GM10248 (cell line): ENCODE results near the gene CHRNB1.

Source experiments
- CTCF ChIA-PET: fragments of 300-600 bp; sonication (Branson Sonifier 250); formaldehyde crosslinking; extraction: SDS; loops from one replicate; lab custom pipeline; 2021; ENCODE audit warnings: antibody characterized with exemption; lab: Yijun Ruan, JAX
- POLR2A ChIA-PET: fragments of 350-650 bp; sonication (Branson Sonifier 250); formaldehyde crosslinking; extraction: SDS; loops from one replicate; lab custom pipeline; 2020; ENCODE audit warnings: antibody characterized with exemption; lab: Yijun Ruan, JAX
- DNase-seq: peaks from one replicate; pipeline ENCODE4 v3.0.0; 2012; ENCODE audit errors: extremely low spot score
- CTCF ChIP-seq: IDR thresholded peaks from 2 replicates; pipeline ENCODE4 v1.5.1; 2012; ENCODE audit warnings: mild to moderate bottlenecking, low read depth; ENCODE audit errors: extremely low read depth, missing control alignments, control extremely low read depth

CHRNB1 gene

GRCh38 chr17:7443499-7444485, 1.1 kb upstream of the CHRNB1 start:
- POLR2A ChIA-PET: interaction anchor here (1.2 to 1.7 kb wide), 2 partner anchors 40 to 41 kb away, joined by 3 to 6 read pairs; partner anchors contain the start of genes POLR2A and TMEM256
- no peak for DNase-seq
- CTCF ChIA-PET: interaction anchor here (0.8 to 5.4 kb wide), 9 partner anchors 8 to 117 kb away, joined by 3 to 39 read pairs (median 4); partner anchors contain the start of genes SENP3 and TMEM102
- no peak for TF ChIP-seq CTCF

GRCh38 chr17:7445619-7445968, 733 bp downstream of the CHRNB1 start:
- ChIA-PET CTCF (interaction anchor here (1.1 to 5.4 kb wide), 4 partner anchors 9 to 115 kb away, joined by 3 to 39 read pairs (median 6); partner anchors contain the start of genes SPEM2 and TMEM102), POLR2A (interaction anchor here (1.0 to 1.6 kb wide), 3 partner anchors 11 to 39 kb away, joined by 4 to 10 read pairs (median 8); partner anchors contain the start of gene POLR2A)
- no peak for TF ChIP-seq CTCF
- peak; percentile 49 for DNase-seq

- no peak for DNase-seq
- ChIA-PET POLR2A (interaction anchor here (0.5 kb wide), 1 partner anchor 48 kb away, joined by 6 read pairs; no protein-coding TSS in a partner anchor), CTCF (interaction anchor here (5.4 kb wide), 1 partner anchor 12 kb away, joined by 39 read pairs; the partner anchor contains the start of gene TMEM102)
- no peak for TF ChIP-seq CTCF
Measured at GRCh38 chr17:7448461-7448860, 3.6 kb downstream of the CHRNB1 start.

GRCh38 chr17:7459961-7460545, 15.2 kb downstream of the CHRNB1 start:
- CTCF ChIA-PET: no interaction called here
- no peak for DNase-seq
- TF ChIP-seq CTCF: no peak
- POLR2A ChIA-PET: no interaction called here

- POLR2A ChIA-PET: interaction anchor here (0.5 kb wide), 1 partner anchor 39 kb away, joined by 3 read pairs; no protein-coding TSS in a partner anchor
- no peak for TF ChIP-seq CTCF
- CTCF ChIA-PET: interaction anchor here (0.6 to 2.0 kb wide), 2 partner anchors 16 to 24 kb away, joined by 3 to 6 read pairs; no protein-coding TSS in a partner anchor
- no peak for DNase-seq
Measured at GRCh38 chr17:7460850-7461660, 16.2 kb downstream of the CHRNB1 start.
